Epithelial cell of prostate (primary cell): ENCODE results near the gene SCP2D1.

ENCODE experiments used
- DNase-seq: peaks from one replicate; pipeline ENCODE4 v3.0.0-alpha.2; 2011; ENCODE audit warnings: low read depth, low spot score
- H3K27ac ChIP-seq: fragments of 450-650 bp; 2 replicates; pipeline ENCODE4 v1.5.1; 2017; ENCODE audit warnings: mild to moderate bottlenecking

Gene SCP2D1

DNA sequence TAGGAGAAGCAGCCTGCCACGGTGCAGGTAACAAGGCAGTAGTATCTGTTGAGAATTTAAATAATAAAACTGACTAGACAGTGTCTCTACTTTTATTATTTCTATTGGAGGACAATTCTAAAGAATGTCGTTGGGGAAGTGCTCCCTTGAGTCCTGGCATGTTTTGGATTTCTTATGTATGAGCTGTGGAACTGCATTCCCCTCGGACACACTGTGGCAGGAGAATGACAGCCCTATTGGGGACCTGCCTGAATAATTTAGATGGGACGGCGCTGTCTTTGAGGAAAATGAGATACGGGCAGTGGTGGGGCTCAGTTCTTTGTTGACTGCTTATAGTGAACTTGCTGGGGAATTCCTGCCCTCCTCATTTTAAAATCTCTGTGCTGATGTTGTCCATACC lies 2.4 kb upstream of the SCP2D1 start:
- DNase-seq = no peak
- no peak overlapping the region for H3K27ac ChIP-seq

DNA sequence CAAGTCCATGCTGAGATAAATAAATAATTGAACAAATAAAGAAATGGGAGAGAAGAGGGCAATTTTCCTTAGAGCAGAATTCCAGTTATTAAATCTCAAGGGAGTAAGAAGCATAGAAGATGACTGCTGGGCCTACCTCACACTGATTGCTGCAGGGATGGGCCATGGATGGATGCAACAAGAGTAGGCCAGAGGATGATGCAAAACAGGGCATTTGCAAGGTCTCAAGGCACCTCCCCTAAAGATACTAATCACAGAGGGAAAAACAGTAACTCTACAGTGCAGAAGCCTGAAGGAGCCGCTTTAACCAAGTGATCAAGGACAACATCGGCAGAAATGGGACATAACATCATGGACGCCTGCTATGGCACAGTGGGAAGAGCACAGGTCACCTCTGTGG lies 1.7 kb upstream of the SCP2D1 start:
- H3K27ac ChIP-seq = no peak overlapping the region
- no peak for DNase-seq

DNA sequence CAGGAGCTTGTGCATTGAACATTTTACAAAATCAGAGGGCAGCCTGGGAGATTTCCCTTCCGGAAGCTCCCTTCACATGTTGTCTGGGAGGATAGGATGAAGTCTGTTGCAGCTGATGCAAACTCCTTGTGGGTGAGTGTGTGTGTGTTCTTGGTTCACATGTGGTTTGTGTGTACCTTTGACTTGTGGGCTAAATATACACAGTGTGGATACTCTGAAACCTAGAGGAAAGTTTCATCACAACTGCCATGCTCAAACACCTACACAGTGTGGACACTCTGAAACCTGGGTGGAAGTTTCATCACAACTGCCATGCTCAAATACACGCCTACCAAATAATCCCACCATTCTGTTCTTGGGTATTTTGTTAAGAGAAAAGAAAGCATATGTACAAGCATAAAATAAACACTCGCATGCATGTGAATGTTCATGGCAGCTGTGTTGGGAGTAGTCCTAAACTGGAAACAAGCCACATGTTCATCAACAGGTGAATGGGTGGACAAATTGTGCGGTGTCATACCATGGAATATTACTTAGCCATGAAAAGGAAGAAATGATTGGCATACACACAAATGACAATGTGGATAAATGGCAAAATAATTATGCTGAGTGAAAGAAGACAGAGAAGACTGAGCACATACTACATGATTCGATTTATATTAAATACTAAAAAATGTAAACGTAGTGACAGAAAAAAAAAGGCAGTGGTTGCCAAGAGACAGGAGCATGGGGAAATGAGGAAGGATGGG lies 1.8 kb downstream of the SCP2D1 start:
- H3K27ac ChIP-seq = no peak overlapping the region
- no peak for DNase-seq

DNA sequence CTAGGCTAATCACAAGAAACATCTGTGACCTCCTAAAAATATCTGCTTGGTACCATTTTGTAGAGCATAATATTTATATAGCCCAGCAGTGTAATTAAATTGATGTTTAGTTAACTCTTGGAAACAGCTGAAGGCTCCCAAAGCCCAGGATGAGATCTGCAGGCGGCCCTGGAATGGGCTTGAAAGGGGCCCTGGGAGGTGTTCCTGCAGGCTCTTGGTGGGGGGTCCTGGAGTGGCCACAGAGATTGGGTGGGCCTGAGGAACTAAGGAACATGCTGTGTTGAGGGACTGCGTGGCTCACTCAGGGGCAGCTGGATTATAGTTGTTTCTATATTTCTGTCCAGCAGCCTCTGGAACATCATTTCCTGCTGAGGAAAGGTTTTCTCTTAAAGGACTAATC lies 9.2 kb downstream of the SCP2D1 start:
- H3K27ac ChIP-seq = no peak overlapping the region
- no peak for DNase-seq

DNA sequence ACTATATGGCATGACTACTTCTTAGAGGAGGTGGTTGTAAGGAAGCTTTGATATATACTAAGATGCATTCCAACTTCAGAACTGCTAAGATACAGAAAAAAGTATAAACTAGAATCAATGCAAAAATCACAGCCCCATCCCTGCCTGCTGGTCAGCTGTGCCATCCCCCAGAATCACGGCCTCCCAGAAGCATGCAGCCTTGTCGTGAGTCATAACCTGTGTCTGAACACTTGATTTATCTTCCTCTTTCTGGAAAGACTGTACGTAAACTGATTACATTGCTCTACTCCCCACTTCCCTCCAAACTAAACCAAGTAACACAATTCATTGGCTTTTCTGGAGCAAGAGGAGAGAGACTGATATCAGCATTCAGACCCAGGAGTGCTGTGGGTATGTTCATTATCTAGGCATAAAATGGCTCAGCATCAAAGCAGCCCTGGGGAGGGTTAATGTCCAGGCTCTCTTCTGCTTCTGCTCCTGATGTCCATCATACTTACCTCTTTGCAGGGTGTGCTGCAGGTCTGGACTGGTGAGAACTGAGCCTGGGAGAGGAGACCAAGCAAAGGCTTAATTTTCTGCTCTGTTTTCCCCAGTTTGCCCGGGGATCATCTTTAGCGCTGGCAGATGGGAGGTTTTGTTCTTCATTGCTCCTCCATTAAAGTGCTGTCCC lies 18.4 kb downstream of the SCP2D1 start:
- H3K27ac ChIP-seq = no peak overlapping the region
- no peak for DNase-seq

DNA sequence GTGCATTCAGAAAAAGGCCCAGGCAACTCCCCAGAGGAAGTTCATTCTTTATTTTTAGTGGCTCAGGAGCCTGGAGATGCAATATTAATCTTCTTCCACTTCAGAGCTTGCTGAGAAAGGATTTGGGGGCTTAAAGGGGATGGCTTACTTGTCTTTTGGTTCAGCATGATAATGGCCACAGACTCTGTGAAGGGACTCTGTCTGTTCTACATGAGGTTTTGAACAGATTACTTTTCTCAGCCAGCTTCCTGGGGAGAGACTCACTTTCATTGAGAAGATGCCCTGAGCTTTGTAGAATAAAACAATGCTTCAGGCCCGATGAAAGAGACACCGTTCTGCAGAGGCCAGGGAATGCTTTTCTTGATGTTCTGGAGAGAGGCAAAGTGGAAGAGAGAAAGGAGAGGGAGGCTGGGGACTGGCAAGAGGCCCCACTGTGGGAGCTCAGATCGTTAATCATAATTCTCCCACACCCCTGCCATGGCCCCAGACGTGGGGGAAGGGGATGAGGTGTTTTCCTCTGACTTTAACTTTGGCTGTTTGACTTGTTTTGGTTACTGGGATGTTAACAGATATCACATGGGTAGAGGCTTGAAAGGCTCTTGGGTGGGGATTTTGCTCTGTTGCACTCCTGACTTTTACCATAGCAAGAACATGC lies 19.1 kb downstream of the SCP2D1 start:
- no peak overlapping the region for H3K27ac ChIP-seq
- DNase-seq = no peak

DNA sequence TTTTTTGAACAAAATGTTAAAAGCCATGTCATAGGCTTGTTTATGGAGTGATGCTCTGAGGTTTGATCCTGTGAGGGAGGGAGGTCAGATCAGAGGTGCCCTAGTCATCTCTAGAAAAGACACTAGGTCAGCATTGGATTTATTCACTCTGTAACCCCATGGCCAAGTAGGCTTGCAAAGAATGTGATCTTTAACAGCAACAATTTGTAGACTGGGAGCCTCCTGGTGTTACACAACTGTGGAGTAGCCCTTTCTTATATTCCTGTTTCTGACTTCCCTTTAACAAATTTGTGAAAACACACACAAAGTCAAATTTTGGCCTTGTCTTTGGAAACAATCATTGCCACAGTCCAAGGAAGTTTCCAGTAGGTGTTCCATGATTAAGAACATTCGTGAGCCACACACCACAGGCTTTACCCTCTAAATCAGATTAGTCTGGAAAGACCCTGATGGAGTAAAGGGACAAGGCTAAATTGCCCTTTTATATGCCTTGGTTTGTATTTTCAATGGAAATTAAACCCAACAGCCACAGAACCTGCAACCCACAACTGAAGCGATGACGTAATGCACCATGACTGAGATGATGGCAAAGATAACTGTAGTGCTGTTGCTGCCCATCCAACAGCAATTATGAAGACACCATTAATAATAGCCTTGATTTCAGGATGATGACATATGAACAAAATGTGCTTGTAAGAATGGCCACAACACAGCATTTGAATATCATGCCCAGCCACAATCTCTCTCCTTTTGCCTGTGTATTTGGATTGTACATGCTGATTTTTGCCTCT lies 22.1 kb downstream of the SCP2D1 start:
- no peak for DNase-seq
- H3K27ac ChIP-seq = no peak overlapping the region

DNA sequence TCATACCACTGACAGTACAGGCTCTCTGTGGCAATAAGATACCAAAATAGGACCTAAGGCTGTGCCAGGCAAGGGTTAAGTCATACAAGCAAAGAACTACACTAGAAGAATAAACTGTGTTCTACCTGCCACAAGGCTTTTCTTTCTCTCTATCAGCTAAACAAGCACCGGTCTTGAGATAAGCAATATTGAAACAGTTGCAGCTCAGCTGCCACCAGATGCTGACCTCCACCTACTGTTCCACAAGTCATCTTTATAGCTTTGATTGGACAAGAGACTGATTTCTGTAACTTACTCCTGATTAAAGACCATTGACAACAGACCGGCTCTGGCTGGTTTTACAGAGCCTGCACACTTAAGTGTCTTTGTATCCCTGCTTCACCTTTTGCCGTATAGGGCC lies 24.1 kb downstream of the SCP2D1 start:
- no peak for DNase-seq
- no peak overlapping the region for H3K27ac ChIP-seq

DNA sequence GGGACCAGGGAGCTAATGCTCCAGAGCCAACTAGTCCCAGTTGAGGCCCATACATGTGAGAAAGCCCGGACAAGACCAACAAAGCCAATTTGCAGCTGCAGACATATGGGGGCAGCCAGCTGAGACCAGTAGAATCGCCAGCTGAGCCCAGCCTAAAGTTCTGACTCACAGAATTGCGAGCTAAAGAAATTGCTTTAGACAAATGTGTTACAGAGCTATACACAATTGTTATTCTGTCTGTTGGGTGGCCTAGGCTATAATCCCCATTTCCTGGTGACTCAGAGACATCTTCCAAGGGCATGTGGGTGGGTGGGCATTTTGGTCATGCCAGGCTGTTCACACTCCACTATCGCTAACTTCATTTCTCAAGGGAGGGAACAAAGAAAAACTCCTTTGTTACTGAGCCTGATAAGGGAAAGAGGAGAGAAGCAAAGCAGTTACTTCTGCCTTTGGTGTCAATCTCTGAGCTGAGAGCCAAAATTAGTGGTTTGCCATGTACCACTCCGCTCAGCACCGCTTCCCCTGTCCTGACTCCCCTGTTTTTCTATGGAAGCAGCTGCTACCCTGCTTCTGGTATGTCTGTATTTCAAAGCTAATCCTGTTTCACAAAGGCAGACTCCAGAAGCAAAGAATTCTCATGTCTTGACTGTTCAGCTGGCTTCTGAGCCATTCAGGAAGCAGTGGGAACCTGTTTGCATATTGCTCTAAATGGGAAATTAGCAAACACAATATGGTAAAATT lies 26.1 kb downstream of the SCP2D1 start:
- H3K27ac ChIP-seq = no peak overlapping the region
- no peak for DNase-seq

DNA sequence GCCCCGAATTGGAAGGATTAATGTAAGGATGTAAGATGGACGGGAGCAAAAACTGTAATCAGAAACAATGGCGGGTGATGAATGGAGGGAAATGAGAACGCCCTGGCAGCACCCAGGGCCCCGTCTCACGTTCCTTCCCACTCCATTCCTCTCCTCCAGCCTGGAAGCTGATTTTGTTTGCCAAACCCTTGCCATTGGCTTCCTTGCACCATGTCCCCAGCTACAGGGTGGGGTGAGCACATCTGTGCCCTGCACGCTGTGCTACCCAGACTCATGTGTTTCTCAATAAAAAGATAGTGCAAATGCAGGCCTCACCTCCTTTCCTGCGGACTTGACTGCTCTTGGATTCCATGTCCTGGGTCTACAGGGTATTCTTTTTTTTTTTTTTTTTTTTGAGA lies 26.7 kb downstream of the SCP2D1 start:
- H3K27ac ChIP-seq = no peak overlapping the region
- DNase-seq = no peak

DNA sequence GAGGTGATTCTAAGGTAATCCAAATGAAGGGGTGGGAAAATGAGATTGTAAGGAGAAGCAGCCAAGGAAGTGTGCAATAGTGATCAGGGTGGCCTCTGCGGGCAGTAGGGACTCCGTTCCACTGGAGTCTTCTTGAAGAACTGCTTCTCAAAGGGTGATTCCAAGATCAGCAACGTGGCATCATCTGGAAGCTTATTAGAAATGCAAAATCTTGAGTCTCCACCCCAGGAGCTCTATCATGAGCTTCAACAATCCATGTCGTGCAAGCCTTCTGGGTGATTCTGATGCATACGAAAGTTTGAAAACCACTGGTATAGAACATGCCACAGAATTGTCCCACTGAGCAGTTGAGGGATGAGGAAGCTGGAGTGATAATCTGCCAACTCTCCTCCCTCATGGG lies 31.4 kb downstream of the SCP2D1 start:
- DNase-seq = no peak
- no peak overlapping the region for H3K27ac ChIP-seq

DNA sequence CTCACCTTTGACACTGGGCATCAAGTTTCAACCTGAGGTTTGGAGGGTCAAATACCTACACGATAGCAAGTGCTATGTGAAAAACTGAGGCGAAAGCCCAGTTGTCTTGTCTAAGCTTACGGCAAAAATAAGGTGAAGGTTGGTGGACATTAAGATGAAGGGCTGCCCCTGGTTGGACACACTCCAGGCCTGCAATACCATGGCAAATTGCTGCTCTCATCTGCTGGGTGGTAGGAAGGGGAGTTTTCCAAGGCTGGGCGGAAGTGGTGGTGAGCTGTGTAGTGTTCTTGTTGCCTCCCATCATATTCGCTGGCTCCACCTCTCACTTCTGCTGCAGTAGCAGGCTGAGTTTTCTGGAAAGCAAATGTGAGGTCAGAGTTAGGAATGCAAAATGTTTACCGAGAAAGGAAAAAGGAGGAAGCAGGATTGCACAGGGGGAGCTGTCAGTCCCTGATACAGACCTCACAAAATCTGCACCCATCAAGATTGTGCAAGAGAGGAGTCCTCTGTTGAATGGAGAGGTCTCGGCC lies 33.7 kb downstream of the SCP2D1 start:
- DNase-seq = no peak
- no peak overlapping the region for H3K27ac ChIP-seq

DNA sequence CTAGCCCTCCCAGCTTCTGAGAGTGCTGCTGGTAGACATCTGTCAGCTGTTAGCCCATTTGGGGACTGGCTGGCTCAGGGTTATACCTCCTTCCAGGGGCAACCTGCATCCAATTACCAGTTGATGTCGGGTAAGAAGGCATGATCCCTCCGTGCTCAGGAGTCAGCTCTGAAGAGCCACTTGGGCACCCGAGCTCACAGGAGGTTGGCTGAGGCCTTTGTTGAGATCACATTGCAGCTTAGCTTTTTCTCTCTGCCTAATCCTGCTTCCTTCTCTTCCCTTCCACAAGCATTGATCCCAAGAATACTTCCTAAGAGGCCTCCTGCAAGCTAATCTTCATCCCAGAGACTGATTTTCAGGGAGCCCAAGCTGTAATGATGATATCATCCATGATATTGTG lies 35.5 kb downstream of the SCP2D1 start:
- DNase-seq = no peak
- H3K27ac ChIP-seq = no peak overlapping the region

DNA sequence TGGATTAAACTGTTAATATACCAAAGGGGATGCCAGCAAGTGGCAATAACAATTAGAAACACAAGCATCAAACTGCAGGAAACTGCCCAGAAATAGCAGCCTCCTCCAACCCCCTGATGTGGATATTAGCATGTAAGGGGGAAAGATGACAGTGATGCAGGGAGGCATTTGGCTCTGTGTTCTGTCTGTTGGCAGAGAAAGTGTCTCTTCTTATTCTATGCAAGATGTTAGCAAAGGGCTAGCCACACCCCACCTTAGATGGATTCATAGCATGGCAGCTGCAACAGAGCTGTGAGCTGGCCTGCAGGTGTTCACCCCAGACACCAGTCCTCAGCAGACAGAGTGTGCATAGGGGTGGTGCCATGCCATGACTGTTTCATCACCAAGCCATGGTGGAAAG lies 38.0 kb downstream of the SCP2D1 start:
- no peak for DNase-seq

DNA sequence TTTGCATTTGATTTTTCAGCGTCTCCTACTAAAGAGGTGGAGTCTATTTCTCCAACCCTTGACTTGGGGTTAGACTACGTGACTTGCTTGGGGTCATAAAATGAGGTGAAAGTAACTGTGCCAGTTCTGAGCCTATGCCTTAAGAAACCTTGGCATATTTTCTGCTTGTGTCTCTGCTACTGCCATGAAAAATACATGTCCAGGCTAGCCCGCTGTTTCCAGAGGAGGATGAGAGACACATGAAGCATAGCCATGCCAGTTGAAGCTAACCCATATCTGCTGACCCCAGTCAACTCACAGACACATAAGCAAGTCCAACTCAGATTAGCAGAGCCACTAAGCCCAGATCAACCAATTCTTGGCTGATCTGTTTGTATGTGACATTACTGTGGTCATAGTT lies 38.7 kb downstream of the SCP2D1 start:
- no peak for DNase-seq
- H3K27ac ChIP-seq = peak overlapping the region; percentile 71

More for the DNA sequence above, 38.0 kb downstream of the SCP2D1 start:
- peak overlapping the region; percentile 71 for H3K27ac ChIP-seq

DNA sequence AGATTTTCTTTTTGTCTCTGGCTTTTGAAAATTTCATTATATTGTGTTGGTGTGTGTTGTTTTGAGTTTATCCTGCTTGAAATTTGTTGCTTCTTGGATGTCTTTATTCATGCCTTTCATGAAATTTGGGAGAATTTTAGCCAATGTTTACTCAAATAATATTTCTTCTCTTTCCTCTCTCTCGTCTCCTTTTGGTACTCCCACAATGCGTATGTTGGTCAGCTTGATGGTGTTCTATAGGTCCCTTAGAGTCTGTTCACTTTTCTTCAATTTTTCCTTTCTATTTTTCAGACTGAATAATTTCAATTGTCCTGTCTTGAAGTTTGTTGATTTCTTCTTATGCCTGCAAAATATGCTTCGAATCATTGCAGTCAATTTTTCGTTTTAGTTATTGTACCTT lies 39.6 kb downstream of the SCP2D1 start:
- peak overlapping the region; percentile 71 for H3K27ac ChIP-seq
- DNase-seq = no peak

DNA sequence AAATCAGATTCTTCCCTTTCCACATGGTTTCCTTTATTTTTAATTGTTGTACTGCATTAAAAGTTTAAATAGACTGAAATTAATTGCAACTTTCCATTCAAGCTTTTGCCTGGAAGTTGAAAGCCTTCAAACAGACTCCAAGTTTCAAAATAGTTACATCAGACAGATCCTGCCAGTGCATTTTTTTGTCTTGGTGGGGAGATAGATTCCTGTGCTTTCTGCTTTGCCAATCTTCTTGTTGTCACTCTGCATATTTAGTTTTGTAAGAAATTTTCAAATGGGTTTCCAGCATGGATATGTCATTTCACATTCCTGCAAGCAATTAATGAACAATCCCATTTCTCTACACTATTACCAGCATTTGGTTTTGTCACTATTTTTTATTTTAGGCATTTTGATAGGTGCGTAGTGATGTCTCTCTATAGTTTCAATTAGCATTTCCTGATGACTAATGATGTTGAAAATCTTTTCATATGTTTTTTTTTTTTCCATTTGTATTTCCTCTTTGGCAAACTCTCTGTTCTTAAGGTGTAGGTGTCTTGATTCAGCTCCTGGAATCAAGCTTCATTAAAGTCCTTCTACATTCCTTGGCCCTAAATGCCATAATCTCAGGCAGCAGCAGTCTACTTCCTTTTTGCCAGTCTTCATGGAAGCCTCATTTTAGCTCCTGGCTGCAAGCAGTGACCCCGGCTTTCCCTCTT lies 40.5 kb downstream of the SCP2D1 start:
- peak overlapping the region; percentile 71 for H3K27ac ChIP-seq
- no peak for DNase-seq

DNA sequence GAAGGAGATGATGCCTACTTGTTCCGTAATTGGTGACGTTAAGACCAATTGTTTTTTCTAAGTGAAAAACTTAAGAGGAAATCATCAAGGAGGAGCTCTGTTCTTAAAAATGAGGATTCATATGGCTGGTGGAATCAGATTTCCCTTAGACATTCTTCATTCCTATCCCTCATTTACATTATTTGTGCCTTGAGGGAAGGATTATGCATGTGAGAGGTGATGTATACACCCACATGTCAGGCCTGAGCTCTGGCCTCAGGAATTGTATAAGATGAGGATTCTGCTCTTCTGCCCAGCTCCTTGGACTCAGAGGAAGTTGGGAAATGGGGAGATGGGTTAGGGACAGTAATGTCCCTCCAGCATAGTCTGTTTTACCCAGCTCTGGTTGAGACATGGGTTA lies 42.3 kb downstream of the SCP2D1 start:
- DNase-seq = no peak
- no peak overlapping the region for H3K27ac ChIP-seq

DNA sequence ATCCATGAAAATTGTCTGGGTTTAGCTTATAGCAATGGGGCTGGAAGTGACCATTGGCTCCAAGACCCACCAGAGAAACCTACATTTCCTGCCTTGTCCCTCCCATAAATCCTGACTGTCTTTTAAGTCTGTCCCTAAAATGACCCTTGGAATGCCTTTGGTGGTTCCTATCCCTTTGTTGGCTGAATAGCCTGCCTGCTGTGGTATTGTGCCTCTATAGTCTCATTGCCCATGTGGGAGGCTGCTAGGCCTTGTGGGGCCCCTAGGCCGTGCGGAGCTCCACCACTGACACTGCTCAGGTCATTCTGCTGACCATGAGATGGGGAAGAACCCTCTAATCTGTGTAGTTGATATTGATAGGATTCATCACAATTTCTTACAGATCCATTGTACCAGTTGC lies 43.3 kb downstream of the SCP2D1 start:
- H3K27ac ChIP-seq = no peak overlapping the region
- DNase-seq = no peak
